ENCODE results near the gene HYAL2.

HYAL2 gene

DNA sequence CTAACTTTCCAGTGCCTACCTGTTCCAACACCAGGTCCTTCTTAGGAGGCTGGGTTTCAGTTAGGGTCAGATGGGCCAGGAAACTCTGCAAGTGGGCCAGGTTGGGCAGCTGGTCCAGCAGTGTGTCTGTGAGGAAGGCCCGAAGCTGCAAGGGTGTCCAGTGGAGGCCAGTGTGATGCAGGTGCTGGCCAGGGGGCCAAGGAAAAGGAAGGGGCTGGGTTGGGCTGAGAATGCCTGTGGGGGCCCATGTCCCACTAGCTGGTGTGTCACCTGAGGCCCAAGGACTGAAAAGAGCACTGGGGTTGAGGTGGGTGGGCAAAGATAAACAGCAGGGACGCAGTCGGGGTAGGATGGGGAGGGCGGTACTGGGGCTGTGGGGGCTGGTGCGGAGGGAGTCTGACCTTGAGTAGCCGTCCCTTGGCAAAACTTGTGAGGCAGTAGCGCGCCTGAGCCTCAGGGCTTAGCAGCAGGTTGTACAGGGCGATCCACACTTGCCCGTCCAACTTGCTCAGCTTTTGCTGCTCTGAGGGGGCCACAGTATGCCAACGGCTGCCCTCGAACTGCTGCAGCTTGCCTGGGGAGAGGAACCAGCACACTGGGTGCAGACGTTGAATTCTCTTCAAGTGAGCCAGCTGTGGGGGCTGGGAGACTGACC lies 19.6 kb upstream of the HYAL2 start:
- no peak for ATAC-seq
- TF ChIP-seq ARNTL (CRISPR knock-in tag; IDR thresholded peaks at IDR 0.05; ENCODE audit: borderline replicate concordance, low read depth): no peak
- no peak for TF ChIP-seq ZNF70 (CRISPR knock-in tag; IDR thresholded peaks at IDR 0.05)
- TF ChIP-seq, protein P1, sequence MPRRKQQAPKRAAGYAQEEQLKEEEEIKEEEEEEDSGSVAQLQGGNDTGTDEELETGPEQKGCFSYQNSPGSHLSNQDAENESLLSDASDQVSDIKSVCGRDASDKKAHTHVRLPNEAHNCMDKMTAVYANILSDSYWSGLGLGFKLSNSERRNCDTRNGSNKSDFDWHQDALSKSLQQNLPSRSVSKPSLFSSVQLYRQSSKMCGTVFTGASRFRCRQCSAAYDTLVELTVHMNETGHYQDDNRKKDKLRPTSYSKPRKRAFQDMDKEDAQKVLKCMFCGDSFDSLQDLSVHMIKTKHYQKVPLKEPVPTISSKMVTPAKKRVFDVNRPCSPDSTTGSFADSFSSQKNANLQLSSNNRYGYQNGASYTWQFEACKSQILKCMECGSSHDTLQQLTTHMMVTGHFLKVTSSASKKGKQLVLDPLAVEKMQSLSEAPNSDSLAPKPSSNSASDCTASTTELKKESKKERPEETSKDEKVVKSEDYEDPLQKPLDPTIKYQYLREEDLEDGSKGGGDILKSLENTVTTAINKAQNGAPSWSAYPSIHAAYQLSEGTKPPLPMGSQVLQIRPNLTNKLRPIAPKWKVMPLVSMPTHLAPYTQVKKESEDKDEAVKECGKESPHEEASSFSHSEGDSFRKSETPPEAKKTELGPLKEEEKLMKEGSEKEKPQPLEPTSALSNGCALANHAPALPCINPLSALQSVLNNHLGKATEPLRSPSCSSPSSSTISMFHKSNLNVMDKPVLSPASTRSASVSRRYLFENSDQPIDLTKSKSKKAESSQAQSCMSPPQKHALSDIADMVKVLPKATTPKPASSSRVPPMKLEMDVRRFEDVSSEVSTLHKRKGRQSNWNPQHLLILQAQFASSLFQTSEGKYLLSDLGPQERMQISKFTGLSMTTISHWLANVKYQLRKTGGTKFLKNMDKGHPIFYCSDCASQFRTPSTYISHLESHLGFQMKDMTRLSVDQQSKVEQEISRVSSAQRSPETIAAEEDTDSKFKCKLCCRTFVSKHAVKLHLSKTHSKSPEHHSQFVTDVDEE (CRISPR knock-in tag; IDR thresholded peaks at IDR 0.05): no peak
- no peak for TF ChIP-seq ZC3H10 (CRISPR knock-in tag; IDR thresholded peaks at IDR 0.05)
- TF ChIP-seq OSR1 (CRISPR knock-in tag; IDR thresholded peaks at IDR 0.05): no peak
- TF ChIP-seq PPARA (CRISPR knock-in tag; IDR thresholded peaks at IDR 0.05; ENCODE audit: borderline replicate concordance): no peak
- no peak for TF ChIP-seq BACH2 (CRISPR knock-in tag; IDR thresholded peaks at IDR 0.05; ENCODE audit: borderline replicate concordance)
- TF ChIP-seq, protein P2, sequence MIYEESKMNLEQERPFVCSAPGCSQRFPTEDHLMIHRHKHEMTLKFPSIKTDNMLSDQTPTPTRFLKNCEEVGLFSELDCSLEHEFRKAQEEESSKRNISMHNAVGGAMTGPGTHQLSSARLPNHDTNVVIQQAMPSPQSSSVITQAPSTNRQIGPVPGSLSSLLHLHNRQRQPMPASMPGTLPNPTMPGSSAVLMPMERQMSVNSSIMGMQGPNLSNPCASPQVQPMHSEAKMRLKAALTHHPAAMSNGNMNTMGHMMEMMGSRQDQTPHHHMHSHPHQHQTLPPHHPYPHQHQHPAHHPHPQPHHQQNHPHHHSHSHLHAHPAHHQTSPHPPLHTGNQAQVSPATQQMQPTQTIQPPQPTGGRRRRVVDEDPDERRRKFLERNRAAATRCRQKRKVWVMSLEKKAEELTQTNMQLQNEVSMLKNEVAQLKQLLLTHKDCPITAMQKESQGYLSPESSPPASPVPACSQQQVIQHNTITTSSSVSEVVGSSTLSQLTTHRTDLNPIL (CRISPR knock-in tag; IDR thresholded peaks at IDR 0.05; ENCODE audit: low read depth): no peak
- no peak for TF ChIP-seq CSDC2 (CRISPR knock-in tag; IDR thresholded peaks at IDR 0.05)
- no peak for TF ChIP-seq ISL1 (CRISPR knock-in tag; IDR thresholded peaks at IDR 0.05)
- TF ChIP-seq ESRRG (CRISPR knock-in tag; IDR thresholded peaks at IDR 0.05): no peak
- TF ChIP-seq SNAI2 (CRISPR knock-in tag; IDR thresholded peaks at IDR 0.05): no peak
- no peak for TF ChIP-seq ZFP30 (CRISPR knock-in tag; IDR thresholded peaks at IDR 0.05)
- TF ChIP-seq, protein P3, sequence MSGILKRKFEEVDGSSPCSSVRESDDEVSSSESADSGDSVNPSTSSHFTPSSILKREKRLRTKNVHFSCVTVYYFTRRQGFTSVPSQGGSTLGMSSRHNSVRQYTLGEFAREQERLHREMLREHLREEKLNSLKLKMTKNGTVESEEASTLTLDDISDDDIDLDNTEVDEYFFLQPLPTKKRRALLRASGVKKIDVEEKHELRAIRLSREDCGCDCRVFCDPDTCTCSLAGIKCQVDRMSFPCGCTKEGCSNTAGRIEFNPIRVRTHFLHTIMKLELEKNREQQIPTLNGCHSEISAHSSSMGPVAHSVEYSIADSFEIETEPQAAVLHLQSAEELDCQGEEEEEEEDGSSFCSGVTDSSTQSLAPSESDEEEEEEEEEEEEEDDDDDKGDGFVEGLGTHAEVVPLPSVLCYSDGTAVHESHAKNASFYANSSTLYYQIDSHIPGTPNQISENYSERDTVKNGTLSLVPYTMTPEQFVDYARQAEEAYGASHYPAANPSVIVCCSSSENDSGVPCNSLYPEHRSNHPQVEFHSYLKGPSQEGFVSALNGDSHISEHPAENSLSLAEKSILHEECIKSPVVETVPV (CRISPR knock-in tag; IDR thresholded peaks at IDR 0.05): no peak
- TF ChIP-seq, protein P4, sequence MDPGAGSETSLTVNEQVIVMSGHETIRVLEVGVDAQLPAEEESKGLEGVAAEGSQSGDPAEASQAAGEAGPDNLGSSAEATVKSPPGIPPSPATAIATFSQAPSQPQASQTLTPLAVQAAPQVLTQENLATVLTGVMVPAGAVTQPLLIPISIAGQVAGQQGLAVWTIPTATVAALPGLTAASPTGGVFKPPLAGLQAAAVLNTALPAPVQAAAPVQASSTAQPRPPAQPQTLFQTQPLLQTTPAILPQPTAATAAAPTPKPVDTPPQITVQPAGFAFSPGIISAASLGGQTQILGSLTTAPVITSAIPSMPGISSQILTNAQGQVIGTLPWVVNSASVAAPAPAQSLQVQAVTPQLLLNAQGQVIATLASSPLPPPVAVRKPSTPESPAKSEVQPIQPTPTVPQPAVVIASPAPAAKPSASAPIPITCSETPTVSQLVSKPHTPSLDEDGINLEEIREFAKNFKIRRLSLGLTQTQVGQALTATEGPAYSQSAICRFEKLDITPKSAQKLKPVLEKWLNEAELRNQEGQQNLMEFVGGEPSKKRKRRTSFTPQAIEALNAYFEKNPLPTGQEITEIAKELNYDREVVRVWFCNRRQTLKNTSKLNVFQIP (CRISPR knock-in tag; IDR thresholded peaks at IDR 0.05; ENCODE audit: borderline replicate concordance, low read depth): no peak

DNA sequence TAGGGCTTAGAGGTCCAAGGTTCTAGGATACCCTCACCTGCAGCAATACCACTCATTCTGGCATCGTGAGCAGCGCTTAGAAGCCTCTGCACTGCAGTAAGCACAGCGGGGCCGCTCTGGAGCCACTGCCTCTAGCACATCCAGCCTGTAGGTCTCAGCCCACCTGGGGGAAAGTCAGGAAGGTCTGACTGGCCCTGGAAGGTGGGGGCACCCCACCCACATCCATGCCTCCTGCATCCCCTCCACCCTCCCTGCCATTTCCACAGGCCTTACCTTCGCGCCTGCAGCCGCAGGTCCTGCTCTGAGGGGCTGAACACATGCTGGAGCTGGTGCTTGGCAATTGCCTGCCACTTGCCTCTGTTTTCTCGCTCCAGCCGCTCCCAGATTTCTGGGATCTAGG lies 19.0 kb upstream of the HYAL2 start:
- ATAC-seq: no peak
- no peak for TF ChIP-seq SNAI2 (CRISPR knock-in tag; IDR thresholded peaks at IDR 0.05)
- TF ChIP-seq OSR1 (CRISPR knock-in tag; IDR thresholded peaks at IDR 0.05): no peak
- TF ChIP-seq ESRRG (CRISPR knock-in tag; IDR thresholded peaks at IDR 0.05): no peak
- TF ChIP-seq ARNTL (CRISPR knock-in tag; IDR thresholded peaks at IDR 0.05; ENCODE audit: borderline replicate concordance, low read depth): no peak
- no peak for TF ChIP-seq PPARA (CRISPR knock-in tag; IDR thresholded peaks at IDR 0.05; ENCODE audit: borderline replicate concordance)
- no peak for TF ChIP-seq BACH2 (CRISPR knock-in tag; IDR thresholded peaks at IDR 0.05; ENCODE audit: borderline replicate concordance)
- no peak for TF ChIP-seq ISL1 (CRISPR knock-in tag; IDR thresholded peaks at IDR 0.05)
- no peak for TF ChIP-seq ZNF565 (CRISPR knock-in tag; conservative IDR thresholded peaks at IDR 0.05; ENCODE audit: low read depth)

DNA sequence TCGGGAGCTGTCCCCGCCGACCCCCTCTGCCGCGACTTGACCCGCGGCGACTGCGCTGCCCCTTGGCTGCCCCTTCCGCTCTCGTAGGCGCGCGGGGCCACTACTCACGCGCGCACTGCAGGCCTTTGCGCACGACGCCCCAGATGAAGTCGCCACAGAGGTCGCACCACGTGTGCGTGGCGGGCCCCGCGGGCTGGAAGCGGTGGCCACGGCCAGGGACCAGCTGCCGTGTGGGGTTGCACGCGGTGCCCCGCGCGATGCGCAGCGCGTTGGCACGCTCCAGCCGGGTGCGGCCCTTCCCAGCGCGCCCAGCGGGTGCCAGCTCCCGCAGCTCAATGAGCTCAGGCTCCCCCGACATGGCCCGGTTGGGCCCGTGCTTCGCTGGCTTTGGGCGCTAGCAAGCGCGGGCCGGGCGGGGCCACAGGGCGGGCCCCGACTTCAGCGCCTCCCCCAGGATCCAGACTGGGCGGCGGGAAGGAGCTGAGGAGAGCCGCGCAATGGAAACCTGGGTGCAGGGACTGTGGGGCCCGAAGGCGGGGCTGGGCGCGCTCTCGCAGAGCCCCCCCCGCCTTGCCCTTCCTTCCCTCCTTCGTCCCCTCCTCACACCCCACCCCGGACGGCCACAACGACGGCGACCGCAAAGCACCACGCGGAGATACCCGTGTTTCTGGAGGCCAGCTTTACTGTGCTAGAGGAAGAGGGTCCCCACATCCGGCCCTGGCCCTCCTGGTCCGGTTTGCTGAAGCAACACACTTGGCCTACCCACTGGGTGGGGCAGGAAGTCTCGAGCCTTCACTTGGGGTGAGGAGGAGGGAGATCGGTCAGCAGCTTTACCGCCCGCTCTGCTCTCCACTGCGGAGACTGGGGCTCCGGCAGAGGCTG lies 18.1 kb upstream of the HYAL2 start, which contains the start of gene RASSF1:
Gene RASSF1 (minus strand): TSS at position 389 of the 882 bp plus-strand sequence. CDS start 31 bp downstream, at position 358.
- no peak for ATAC-seq
- TF ChIP-seq ZNF565 (CRISPR knock-in tag; conservative IDR thresholded peaks at IDR 0.05; ENCODE audit: low read depth): no peak
- no peak for TF ChIP-seq ZNF70 (CRISPR knock-in tag; IDR thresholded peaks at IDR 0.05)
- TF ChIP-seq ISL1 (CRISPR knock-in tag; IDR thresholded peaks at IDR 0.05): no peak
- TF ChIP-seq, protein P2 (CRISPR knock-in tag; IDR thresholded peaks at IDR 0.05; ENCODE audit: low read depth): no peak
- no peak for TF ChIP-seq RARB (CRISPR knock-in tag; IDR thresholded peaks at IDR 0.05)
- TF ChIP-seq, protein P1 (CRISPR knock-in tag; IDR thresholded peaks at IDR 0.05): no peak
- no peak for TF ChIP-seq ZC3H10 (CRISPR knock-in tag; IDR thresholded peaks at IDR 0.05)
- no peak for TF ChIP-seq SNAI2 (CRISPR knock-in tag; IDR thresholded peaks at IDR 0.05)
- no peak for TF ChIP-seq CSDC2 (CRISPR knock-in tag; IDR thresholded peaks at IDR 0.05)
- TF ChIP-seq ZFP30 (CRISPR knock-in tag; IDR thresholded peaks at IDR 0.05): no peak

Data from SK-N-SH treated with all-trans-retinoic acid at 6 μM for 48 hours (cell line).